PC-9 (cell line): ENCODE data around the gene NADK.

Source experiments
- CTCF ChIP-seq: fragments of 200-600 bp; sonication (generic); conservative IDR thresholded peaks from 2 replicates; pipeline ENCODE4 v1.6.1; 2017; ENCODE audit warnings: mixed run types, antibody characterized with exemption, mild to moderate bottlenecking, moderate library complexity
- EZH2 ChIP-seq: fragments of 200-600 bp; sonication (generic); IDR thresholded peaks from 2 replicates; pipeline ENCODE4 v1.8.0; 2017; ENCODE audit warnings: antibody characterized with exemption, low read depth

GRCh38 chr1:1778663-1779319 lies 521 bp upstream of the NADK start:
- TF ChIP-seq CTCF = peak; percentile 43; the same call in 1 of the 2 replicates
- no peak for TF ChIP-seq EZH2
